ENCODE results near the gene ZNF341.

Gene ZNF341

GRCh38 chr20:33702861-33703260 lies 28.9 kb upstream of the ZNF341 start:
- DNase-seq: no peak

- no peak for DNase-seq
Observed at GRCh38 chr20:33703498-33704137, 28.2 kb upstream of the ZNF341 start.

- no peak for DNase-seq
Observed at GRCh38 chr20:33704197-33704924, 27.4 kb upstream of the ZNF341 start.

GRCh38 chr20:33707668-33708067 lies 24.1 kb upstream of the ZNF341 start:
- DNase-seq: no peak

- DNase-seq: no peak
Observed at GRCh38 chr20:33709398-33709797, 22.4 kb upstream of the ZNF341 start.

GRCh38 chr20:33709905-33710541 lies 21.8 kb upstream of the ZNF341 start:
- DNase-seq: no peak

- no peak for DNase-seq
Observed at GRCh38 chr20:33710681-33711445, 20.9 kb upstream of the ZNF341 start.

GRCh38 chr20:33711446-33711738 lies 20.4 kb upstream of the ZNF341 start:
- no peak for DNase-seq

- no peak for DNase-seq
Observed at GRCh38 chr20:33713865-33714367, 17.9 kb upstream of the ZNF341 start.

- no peak for DNase-seq
Observed at GRCh38 chr20:33716498-33716897, 15.3 kb upstream of the ZNF341 start.

GRCh38 chr20:33719277-33719988 lies 12.4 kb upstream of the ZNF341 start:
- no peak for DNase-seq

- peak; percentile 81 for DNase-seq
Observed at GRCh38 chr20:33719989-33720709, 11.6 kb upstream of the ZNF341 start, which contains the start of gene PXMP4. Gene PXMP4, minus strand, starts transcription at chr20:33720310. Its CDS starts 103 bp downstream, at chr20:33720207.

- no peak for DNase-seq
Observed at GRCh38 chr20:33721391-33722140, 10.2 kb upstream of the ZNF341 start.

- DNase-seq: no peak
Observed at GRCh38 chr20:33724439-33725094, 7.2 kb upstream of the ZNF341 start.

- DNase-seq: no peak
Observed at GRCh38 chr20:33725607-33726264, 6.1 kb upstream of the ZNF341 start.

GRCh38 chr20:33727115-33727479 lies 4.7 kb upstream of the ZNF341 start:
- DNase-seq: no peak

- DNase-seq: no peak
Observed at GRCh38 chr20:33727806-33728205, 4.0 kb upstream of the ZNF341 start.

- no peak for DNase-seq
Observed at GRCh38 chr20:33728463-33728862, 3.3 kb upstream of the ZNF341 start.

- DNase-seq: no peak
Observed at GRCh38 chr20:33729101-33729500, 2.7 kb upstream of the ZNF341 start.

Measured in effector CD4-positive, alpha-beta T cell (primary cell).